Measurements from ENCODE around the gene LAMA2. TPM values are rescaled to one million over a fixed set of nuclear protein-coding genes. Genes with fewer than 3 reads are reported as not detected.

LAMA2 gene
- total RNA-seq, 1 experiment from 2014 or later: 8.2 TPM

- ChIA-PET RAD21 (ENCODE audit: low non-redundant PET in 1 of 2, low total read pairs in 2 of 2, uncharacterized antibody in 2 of 2, unreplicated experiment in 2 of 2) (no interaction called here), POLR2A (no interaction called here), CTCF (interaction anchor here (1.0 to 1.6 kb wide), 8 partner anchors 13 to 644 kb away, joined by 3 to 15 read pairs (median 4); no protein-coding TSS in a partner anchor)
- Histone ChIP-seq H3K9me3 (ENCODE audit: control insufficient read depth in 1 of 2, insufficient read depth in 1 of 2, low read depth in 1 of 2, low read length in 2 of 2) (no peaks in the 10 kb centered on the region), H3K4me2 (ENCODE audit: low read length) (peak overlapping the region; percentile 67), H4K20me1 (ENCODE audit: insufficient read depth) (no peaks in the 10 kb centered on the region), H3K27me3 (ENCODE audit: insufficient read depth, low read length) (no peaks in the 10 kb centered on the region), H3K4me1 (ENCODE audit: control insufficient read depth in 1 of 2, insufficient read depth in 2 of 2, low read length in 2 of 2) (peaks cover 6 to 10% of the 10 kb centered on the region in 2 experiments; a peak in 2 of 4 replicates), H3K36me3 (ENCODE audit: control insufficient read depth in 1 of 2, insufficient read depth in 2 of 2, low read length in 2 of 2) (no peaks in the 10 kb centered on the region), H3K79me2 (ENCODE audit: insufficient read depth, low read length) (no peaks in the 10 kb centered on the region), H3K27ac (ENCODE audit: low read depth, low read length) (no peak overlapping the region), H2AFZ (ENCODE audit: low read depth, low read length, poor library complexity, severe bottlenecking) (peak overlapping the region; percentile 100), H3K9me2 (ENCODE audit: insufficient read depth) (no peaks in the 10 kb centered on the region), H3K9ac (ENCODE audit: low read length) (no peak overlapping the region), H3K4me3 (replicated peaks in 1 of 2; ENCODE audit: low read depth in 1 of 2, low read length in 2 of 2) (no peak overlapping the region)
- ATAC-seq (no peak), DNase-seq (ENCODE audit: low read depth, low spot score) (no peak)
- BruUV-seq (replicated peaks): no TSS peak
- TF ChIP-seq RAD21 (IDR thresholded peaks at IDR 0.05; ENCODE audit: low read depth) (no peak), ZNF274 (IDR thresholded peaks at IDR 0.05; ENCODE audit: low read depth, low read length) (no peak), CBX3 (IDR thresholded peaks at IDR 0.05; ENCODE audit: low read depth) (no peak), EGR1 (IDR thresholded peaks at IDR 0.05; ENCODE audit: low read depth) (no peak), ZBTB33 (IDR thresholded peaks at IDR 0.05; ENCODE audit: extremely low read depth, insufficient replicate concordance, low read length) (no peak), POLR2A (IDR thresholded peaks at IDR 0.05; ENCODE audit: borderline replicate concordance, extremely low read depth, insufficient read depth, insufficient read length) (no peak), MAX (IDR thresholded peaks at IDR 0.05) (no peak), SRF (IDR thresholded peaks at IDR 0.05; ENCODE audit: low read depth) (no peak), ZFX (IDR thresholded peaks at IDR 0.05) (no peak), TCF7L2 (IDR thresholded peaks at IDR 0.05; ENCODE audit: borderline replicate concordance, extremely low read depth, insufficient read depth, insufficient read length) (no peak), SIN3A (IDR thresholded peaks at IDR 0.05; ENCODE audit: low read depth) (no peak), ATF3 (IDR thresholded peaks at IDR 0.05) (no peak)
- intact Hi-C loops (cut with micrococcal nuclease): loop anchor here (1.0 to 5.0 kb wide), 2 partner anchors 562 to 642 kb away; no protein-coding TSS in a partner anchor
Measured at GRCh38 chr6:129369737-129370136, 486.8 kb downstream of the LAMA2 start.
